Suprapubic skin (tissue), 3 donors: ENCODE measurements around the gene TPI1.

Source experiments
- CTCF ChIP-seq, 2 donors: fragments of 200-600 bp in 1 of 2; fragments of 450-650 bp in 1 of 2; sonication (generic) in 1 of 2; IDR thresholded peaks; one replicate each; pipeline ENCODE4 v1.5.1; 2016 to 2019; ENCODE audit warnings: antibody characterized with exemption in 2 of 2, mild to moderate bottlenecking in 1 of 2, moderate library complexity in 1 of 2
- POLR2AphosphoS5 ChIP-seq, 3 donors: sonication (generic); formaldehyde crosslinking; IDR thresholded peaks; one replicate each; pipeline ENCODE4 v1.6.1; 2017; ENCODE audit warnings: antibody characterized with exemption in 3 of 3

GRCh38 chr12:6899427-6899826 lies 32.1 kb downstream of the TPI1 start:
- TF ChIP-seq CTCF (IDR thresholded peaks at IDR 0.05) (no peak), POLR2AphosphoS5 (IDR thresholded peaks at IDR 0.05) (no peak)
